HG02588 (cell line): Measurements from ENCODE around the gene GH2.
"Not testable (repeated sequence)": the region's sequence is repeated elsewhere in the genome, so short reads cannot be mapped to it uniquely, and the experiment has no call there.

Source experiments
- ATAC-seq: cut with Tn5 transposase; IDR thresholded peaks from one replicate; pipeline ENCODE4 v1.9.1; 2021; ENCODE audit warnings: mild to moderate bottlenecking, moderate library complexity; ENCODE audit not compliant: unreplicated experiment

The GH2 gene

DNA sequence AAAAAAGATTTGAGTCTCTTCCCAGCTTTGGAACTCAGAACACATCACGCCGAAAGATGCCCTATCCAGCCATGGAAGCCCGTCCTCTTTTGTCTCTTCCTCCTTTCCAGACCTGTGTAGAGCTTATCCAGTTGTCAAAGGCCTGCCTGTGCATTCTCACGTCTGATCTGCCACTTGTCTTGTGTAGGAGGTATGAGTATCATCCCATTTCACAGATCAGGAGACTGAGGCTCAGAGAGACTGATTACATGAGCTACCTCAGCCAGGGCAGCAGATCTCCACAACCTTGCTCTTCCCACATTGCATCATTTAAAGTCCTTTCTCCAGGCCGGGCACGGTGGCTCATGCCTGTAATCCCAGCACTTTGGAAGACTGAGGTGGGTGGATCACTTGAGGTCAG is 7.1 kb downstream of the GH2 start:
- not testable (repeated sequence) for ATAC-seq

DNA sequence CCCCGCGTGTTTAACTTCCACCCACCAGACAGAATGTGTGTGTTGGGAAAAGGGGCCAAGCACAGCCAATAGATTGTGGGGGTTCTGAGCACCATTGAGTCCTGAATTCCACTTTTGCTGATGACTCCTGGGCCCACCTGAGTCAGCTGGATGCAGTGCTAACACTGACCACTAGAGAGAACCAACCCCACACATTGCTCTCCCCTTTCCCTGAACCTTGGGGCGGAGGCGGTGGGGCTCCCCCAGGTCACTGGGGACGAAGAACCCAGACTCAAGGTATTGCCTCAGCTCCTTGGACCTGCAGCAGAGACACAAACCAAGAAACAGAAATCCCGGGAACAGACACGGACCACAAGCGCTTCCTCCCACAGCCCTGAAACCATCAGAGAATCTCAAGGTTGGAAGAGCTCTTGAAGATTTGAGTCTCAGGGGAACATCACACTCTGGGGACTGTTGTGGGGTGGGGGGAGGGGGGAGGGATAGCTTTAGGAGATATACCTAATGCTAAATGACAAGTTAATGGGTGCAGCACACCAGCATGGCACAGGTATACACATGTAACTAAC is 7.6 kb downstream of the GH2 start:
- ATAC-seq = not testable (repeated sequence)

DNA sequence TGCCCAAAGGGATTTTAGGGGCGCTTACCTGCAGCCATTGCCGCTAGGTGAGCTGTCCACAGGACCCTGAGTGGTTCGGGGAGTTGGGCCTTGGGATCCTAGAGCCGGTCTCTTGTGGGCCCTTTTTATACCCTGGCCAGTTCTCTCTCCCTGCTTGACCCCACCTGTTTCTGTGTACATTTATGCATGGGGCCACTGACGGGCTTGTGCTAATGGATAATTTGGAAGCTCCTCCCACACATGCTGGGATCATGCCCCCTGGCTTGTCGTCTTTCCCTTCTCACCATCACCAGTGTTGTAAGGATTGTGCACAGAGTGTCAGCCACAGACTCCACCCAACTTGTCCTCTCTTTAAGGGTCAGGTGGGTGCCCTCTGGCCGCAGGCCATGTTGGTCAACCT is 8.2 kb downstream of the GH2 start, which contains the start of gene CSH2:
CSH2 (minus strand) TSS at position 101 of the 400 bp plus-strand sequence; CDS start at position 38, 63 bp downstream.
- ATAC-seq = not testable (repeated sequence)

DNA sequence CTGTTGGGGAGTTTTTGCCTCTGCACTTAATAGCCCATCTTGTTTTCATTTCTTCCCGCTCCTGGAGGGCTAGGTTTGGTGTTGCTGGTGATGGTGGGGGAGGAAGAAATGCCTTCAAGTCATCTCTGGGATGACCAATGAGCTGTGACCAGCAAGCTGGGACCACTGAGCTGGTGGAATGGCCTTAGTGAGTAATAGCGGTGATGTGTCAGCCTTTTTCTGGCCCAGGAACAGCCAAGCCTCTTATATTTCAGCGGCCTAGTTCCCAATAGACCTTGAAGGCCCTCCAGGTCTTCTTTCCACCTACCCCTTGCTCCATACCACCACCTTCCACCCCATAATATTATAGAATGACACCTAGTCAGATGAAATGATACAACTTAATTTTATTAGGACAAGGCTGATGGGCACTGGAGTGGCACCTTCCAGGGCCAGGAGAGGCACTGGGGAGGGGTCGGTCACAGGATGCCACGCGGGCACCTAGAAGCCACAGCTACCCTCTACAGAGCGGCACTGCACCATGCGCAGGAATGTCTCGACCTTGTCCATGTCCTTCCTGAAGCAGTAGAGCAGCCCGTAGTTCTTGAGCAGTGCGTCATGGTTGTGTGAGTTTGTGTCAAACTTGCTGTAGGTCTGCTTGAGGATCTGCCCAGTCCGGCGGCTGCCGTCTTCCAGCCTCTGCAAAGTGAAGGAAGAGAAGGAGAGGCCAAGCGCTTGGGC is 9.9 kb downstream of the GH2 start:
- not testable (repeated sequence) for ATAC-seq

DNA sequence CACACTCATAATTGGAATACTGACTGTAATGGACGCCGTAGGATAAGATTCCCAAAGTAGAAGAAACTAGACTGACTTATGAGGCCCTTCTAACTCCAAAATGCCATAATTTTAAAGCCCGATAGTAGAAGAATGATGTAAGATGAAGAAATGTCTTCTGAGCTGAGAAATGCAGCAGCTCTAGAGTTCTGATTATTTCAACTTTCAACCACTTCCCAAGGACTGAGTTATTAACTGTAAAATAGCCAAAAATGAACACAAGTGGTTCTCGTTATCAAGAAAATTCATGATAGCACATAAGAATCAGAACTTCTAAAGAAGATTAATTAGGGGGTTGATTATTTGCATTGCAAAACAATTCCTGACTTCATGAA is 11.5 kb downstream of the GH2 start:
- ATAC-seq = not testable (repeated sequence)

DNA sequence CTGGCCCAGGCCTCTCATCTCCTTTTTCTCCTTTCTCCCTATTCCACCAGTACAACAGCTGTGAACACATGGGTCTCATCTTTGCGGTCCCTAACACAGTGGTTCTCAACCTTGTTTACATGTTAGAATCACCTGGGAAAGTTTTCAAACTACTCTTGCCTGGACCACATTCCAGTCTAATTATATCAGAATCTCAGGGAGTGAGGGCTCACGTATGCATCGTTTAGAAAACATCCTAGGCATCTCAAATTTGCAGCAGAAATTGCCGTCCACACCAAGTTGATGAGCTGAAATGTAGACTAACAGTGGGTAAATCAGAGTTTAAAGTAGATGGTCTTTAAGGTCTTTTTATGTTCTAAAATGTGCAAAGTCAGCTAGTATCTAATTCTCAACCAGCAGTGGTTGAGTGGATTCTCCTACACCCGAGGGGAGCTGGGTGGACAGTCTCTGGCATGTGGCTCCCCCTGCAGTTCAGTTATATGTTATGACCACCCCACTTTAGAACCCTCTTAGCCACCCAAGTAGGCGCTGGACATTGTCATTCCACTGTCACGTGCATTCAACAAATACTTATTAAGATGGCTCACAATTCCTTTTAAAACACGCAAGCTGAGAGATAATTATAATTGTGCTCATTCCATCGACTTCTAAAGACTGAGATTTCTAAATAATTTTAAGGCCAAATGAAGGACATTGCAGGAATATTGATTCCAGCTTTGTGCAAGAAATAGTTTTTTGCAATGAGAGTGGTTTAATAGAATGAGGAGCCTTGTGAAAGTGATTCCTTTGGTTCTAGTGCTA is 12.1 kb downstream of the GH2 start:
- ATAC-seq = not testable (repeated sequence)

DNA sequence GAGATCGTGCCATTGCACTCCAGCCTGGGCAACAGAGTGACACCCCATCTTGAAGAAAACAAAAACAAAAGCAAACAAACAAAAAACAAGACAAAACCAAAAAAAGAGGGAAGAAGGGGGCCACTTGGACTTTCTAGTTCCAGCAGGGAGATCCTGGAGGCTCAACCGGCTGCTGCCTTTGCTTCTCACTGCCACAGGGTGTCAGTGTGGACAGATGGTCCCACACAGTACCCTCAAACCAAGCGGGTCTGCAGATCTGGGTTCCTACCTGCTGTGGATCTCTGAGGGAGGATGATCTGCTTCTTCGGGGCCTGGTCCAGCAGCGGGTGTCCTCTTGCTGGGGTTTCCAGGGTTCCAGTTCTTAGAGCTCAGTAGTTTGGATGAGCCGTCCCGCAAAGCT is 15.1 kb downstream of the GH2 start:
- ATAC-seq = not testable (repeated sequence)

DNA sequence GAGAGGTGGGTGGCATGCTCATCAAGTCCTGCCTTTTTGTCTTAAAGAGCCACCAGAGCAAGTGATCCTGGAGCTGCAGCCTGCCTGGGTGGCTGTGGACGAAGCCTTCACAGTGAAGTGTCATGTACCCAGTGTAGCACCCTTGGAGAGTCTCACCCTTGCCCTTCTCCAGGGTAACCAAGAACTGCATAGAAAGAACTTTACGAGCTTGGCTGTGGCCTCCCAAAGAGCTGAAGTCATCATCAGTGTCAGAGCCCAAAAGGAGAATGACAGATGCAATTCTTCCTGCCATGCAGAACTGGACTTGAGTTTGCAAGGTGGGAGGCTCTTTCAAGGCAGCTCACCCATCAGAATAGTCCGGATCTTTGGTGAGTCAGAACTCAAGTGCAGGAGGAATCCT is 22.5 kb downstream of the GH2 start:
- no peak for ATAC-seq

DNA sequence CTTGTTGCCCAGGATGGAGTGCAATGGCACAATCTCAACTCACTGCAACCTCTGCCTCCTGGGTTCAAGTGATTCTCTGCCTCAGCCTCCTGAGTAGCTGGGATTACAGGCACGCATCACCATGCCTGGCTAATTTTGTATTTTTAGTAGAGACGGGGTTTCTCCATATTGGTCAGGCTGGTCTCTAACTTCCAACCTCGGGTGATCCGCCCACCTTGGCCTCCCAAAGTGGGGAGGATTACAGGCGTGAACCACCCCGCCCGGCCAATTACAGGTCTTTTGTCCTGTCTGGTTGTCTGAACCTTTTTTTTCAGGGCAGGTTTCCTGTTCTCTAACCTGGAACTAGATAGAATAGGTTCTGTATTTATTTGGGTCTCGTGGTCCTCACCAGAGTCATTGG is 25.3 kb downstream of the GH2 start:
- not testable (repeated sequence) for ATAC-seq

DNA sequence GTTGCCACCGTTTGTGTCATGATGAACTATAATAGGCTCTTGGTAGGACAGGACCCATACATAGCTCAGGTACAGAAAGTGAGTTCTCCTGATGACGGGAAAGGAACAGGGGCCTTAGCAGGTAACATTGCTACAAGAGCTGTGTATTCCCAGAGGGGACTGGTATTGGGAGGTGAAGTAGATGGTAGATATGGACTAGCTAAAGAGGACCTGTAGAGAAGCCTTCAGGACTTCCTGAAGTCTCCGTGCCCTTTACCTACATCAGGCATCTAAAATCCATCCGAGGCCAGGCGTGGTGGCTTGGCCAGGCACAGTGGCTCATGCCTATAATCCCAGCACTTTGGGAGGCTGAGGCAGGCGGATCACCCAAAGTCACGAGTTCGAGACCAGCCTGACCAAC is 26.6 kb downstream of the GH2 start:
- no peak for ATAC-seq

DNA sequence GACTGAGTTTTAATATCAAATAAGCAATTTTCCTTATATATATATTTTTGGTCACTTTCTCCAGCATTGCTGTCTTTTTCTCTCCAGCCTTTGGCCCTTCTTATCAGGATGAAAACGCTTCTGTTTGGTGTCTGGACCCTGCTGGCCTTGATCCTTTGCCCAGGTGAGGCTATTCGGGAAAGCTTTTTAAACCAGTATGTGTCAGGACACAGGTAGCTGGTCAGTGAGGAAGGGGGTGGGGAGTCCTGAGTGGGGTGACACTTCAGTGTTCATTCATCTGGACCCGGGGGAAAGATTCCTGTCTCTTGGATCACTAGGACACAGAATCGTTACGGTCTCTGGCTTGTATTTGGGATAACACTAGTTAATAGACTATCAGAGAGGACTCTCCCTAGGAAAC is 27.0 kb downstream of the GH2 start:
- ATAC-seq = no peak

DNA sequence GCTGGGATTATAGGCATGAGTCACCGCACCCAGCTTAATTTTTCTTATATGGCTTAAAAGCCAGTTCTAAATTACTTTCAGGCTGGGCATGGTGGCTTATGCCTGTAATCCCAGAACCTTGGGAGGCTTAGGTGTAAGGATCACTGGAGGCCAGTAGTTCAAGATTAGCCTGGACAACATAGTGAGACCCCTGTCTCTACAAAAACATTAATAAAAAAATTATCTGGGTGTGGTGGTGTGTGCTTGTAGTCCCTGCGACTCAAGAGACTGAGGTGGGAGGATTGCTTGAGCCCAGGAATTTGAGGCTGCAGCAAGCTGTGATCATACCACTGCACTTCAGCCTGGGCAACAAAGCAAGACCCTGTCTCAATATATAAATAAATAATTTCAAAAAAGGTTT is 28.5 kb downstream of the GH2 start:
- ATAC-seq = no peak

DNA sequence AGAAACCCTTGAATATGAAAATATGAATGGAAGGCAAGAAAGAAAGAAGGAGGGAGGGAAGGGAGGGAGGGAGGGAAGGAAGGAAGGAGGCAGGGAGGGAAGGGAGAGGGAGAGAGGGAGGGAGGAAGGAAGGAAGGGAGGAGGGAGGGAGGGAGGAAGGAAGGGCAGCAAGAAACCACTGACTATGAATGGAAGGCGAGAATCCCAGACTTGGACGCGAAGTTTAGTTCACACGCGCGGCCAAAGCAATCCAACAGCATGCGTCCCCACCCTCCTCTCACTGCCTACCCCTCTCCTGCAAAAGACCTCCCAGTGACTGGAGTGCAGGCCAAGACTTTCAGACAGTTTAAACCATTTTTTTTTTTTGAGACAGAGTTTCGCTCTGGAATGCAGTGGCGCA is 31.3 kb downstream of the GH2 start:
- ATAC-seq = no peak

DNA sequence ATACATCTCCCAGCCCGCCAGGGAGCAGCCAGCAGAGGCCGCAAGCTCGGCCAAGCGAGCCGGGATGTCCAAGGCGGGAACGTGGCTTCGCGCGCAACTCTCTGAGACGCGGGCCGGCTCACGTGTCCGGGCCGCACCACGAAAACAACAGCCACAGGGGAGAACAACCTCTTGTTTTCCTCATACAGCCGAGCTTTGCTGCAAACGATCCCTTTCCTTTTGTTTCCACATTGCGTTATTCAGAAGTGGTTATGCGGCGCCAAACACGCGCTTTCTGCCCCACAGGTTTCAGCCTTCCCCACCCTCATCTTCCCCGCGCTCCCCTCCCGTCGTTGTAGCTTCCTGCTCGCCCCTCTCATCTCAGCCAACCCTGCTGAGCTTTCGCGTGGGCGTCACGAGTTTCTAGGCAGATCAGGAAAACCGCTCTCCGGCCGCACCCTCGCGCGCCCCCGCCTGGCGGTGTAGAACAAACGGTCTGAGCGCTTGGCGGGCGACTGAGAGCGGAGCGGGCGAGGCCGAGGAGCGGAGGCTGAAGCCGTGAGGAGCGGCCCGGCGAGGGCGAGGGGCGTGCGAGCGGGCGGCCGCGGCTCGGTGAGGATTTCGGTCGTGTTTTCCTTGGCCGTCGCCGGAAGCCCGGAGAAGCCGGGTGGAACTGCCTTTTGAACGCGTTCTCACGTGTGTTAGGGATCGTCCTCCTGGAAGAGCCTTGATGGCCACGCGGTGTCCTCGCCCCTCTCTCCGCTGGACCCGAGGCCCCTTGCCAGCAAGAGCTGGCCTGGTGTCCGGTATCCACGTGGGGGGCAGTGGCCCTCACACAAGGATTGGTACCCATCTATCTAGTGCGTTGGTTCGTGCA is 32.7 kb downstream of the GH2 start:
- ATAC-seq = peak; percentile 80

DNA sequence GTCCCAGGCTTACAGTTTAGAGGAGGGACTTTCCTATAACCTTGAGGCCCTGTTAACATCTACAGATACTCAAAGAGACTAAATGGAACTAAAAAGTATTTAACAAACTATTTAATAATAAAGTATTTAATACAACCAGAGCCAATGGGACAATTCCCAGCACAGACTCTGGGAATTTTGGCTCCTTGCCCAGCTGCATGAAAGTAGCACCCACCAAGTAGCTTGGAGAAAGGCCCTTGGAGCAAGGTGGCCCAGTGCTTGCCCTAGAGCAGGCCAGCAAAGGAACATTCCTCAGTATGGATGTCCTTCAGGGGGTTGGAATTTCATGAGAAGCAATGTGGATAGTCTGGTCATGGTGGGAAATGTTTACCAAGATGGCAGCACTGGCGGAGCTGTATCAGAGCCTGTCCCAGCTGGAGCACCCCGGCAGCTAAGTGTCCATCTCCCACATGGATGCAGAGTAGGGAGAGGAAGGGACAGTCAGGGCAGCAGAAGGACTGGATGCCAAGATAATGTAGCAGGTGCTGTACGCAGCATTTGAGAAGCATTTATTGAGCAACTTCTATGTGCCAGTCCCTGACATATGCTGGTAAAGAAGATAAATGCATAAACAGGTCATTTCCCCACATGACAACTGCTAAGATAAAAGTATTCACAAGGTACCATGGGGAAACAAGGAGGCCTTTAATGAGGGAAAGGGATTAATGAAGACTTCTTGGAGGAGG is 34.1 kb downstream of the GH2 start:
- no peak for ATAC-seq

DNA sequence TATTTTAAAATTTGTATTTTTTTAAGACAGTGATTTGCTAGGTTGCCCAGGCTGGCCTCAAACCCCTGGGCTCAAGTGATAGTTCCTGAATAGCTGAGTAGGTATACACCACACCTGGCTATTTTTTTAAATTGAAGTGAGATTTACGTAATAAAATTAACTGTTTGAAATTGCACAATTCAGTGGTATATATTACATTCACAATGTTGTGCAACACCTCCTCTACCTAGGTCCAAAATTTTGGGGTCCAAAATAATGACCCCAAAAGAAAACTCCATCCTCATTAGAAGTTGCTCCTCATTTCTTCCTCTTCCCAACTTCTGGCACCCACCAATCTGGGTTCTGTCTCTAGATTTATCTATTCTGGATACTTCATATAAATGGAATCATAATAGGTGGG is 36.2 kb downstream of the GH2 start:
- no peak for ATAC-seq

DNA sequence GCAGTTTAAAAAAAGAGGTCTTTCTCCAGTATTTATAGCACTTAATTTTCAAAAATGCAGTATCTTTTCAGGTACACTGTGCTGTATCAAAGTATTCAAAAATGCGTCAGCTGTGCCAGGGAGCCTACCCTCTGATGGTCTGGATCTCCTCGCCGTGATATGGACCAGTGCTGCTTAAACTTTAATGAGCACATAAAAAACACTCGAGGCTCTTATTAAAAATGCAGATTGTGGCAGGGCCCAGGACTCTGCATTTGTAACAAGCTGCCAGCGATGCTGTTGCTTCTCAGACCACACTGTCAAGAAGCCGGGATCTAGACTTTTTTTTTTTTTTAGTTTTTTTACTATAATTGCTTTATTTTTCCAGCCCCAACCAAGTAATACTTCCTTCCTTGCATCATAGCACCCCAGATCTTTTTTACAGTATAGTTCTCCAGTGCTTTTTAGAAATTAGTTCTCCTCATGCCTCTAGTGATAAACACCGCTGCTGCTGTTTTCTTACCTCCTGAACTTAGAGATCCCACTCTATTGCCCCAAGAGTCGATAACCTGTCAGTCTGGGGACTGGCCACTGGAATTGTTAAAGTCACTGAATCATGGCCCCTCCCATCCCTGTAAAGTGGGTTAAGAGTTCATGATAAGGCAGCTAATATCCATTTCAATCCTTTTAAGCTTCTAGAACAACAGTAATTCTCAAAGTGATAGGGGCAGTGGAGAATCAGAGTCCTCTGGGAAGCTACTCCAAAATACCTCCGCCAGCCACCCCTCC is 37.6 kb downstream of the GH2 start:
- no peak for ATAC-seq

DNA sequence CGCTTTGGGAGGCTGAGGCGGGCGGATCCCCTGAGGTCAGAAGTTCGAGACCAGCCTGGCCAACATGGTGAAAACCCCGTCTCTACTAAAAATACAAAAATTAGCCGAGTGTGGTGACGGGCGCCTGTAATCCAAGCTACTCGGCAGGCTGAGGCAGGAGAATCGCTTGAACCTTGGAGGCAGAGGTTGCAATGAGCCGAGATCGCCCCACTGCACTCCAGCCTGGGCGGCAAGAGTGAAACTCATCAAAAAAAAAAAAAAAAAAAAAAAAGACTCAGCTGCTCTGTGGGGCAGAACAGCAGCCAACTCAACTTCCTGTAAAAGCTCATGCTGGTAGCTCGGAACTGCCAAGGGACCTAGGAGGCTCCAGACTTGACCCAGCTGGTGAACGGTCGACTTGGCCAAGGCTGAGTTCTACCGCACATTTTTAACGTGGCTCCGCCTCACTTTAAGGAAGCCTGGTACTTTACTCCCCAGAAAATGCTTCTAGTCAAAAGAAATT is 38.3 kb downstream of the GH2 start:
- ATAC-seq = not testable (repeated sequence)
